Stimulated activated CD8-positive, alpha-beta memory T cell treated with anti-CD3 and anti-CD28 coated beads, Interleukin-2, amount 100 ng/mL, for 48 hours (primary cell): ENCODE results near the gene NCBP1.
A peak's percentile ranks its signal among the peaks of the same experiment; 100 is the strongest.
"Not testable (repeated sequence)": the region's sequence is repeated elsewhere in the genome, so short reads cannot be mapped to it uniquely, and the experiment has no call there.

Experiments
- DNase-seq, 2 donors: peaks; one replicate each; pipeline ENCODE4 v3.0.0-alpha.2; 2020; ENCODE audit warnings: low read depth in 2 of 2

The NCBP1 gene

DNA sequence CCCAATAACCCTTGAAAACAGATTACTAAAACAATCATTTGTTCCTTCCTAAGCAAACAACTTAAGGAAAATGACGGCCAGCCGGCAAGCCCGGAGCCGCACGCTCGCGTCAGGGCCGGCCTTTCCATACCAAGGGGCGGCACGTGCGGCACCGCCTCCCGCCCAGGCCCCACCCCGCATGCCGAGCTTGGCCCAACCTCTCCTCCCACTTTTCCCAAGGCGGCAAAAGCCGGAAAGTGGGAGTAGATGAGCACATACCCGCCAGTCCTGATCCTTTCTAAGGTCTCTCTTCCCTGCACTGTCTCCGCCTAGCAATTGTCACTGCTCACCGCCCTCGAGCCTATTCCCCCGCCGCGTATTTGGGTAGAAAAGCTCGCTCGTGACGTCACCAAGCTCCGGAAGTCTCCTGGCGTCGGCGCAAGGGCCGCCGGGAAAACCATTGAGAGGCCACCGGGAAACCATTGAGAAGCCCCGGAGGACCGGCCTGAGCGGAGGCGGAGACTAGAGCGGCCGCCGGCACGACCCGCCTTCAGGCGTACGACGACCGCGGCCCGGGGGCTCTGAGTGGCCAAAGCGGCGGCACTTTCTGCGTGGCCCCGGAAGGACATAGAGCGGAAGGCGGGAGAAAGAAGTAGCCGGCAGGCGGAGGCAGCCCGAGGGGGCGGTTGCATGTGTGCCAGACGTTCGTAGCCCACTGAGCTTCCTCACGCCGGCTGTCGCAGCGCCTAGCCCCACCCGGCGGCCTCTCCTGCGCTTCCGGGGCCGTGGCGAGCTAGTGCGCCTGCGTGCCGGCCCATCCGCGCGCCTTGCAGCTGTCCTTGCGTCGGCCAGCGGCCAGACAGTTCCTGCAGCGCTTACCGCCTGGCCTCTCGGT is at the start of gene NCBP1, which contains the start of gene TSTD2:
Gene NCBP1 (plus strand): TSS at position 837 of the 874 bp plus-strand sequence. CDS start 61 bp downstream, outside the sequence.
Gene TSTD2 (minus strand): TSS at position 384 of the 874 bp plus-strand sequence. CDS start 5,806 bp downstream, outside the sequence.
- DNase-seq = peak; percentile 87 to 92

DNA sequence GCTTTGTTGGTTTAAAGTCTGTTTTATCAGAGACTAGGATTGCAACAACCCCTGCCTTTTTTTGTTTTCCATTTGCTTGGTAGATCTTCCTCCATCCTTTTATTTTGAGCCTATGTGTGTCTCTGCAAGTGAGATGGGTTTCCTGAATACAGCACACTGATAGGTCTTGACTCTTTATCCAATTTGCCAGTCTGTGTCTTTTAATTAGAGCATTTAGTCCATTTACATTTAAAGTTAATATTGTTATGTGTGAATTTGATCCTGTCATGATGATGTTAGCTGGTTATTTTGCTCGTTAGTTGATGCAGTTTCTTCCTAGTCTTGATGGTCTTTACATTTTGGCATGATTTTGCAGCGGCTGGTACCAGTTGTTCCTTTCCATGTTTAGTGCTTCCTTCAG is 48.8 kb upstream of the NCBP1 start:
- not testable (repeated sequence) for DNase-seq

GRCh38 chr9:97586909-97587308 is 46.7 kb upstream of the NCBP1 start:
- DNase-seq = not testable (repeated sequence)

DNA sequence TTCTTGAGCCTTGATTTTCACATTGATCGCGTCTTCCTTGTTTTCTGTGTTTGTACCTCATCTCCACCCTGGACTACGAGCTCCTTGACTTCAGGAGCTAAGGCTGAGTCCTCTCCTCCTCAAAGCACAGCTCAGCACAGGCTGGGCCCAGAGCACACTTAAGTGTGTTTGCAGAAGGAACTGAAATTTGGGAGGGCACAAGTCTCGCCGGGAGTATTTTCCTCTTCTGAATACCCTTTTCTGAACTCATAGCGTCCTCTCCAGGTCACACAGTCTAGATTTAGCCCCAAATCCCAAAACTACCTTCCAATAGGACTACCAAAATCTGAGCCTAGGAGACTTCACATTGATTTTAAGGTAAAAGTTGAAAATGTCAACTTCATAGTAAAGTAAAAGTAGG is 42.1 kb upstream of the NCBP1 start:
- no peak for DNase-seq

GRCh38 chr9:97592126-97592525 is 41.5 kb upstream of the NCBP1 start:
- DNase-seq = no peak

DNA sequence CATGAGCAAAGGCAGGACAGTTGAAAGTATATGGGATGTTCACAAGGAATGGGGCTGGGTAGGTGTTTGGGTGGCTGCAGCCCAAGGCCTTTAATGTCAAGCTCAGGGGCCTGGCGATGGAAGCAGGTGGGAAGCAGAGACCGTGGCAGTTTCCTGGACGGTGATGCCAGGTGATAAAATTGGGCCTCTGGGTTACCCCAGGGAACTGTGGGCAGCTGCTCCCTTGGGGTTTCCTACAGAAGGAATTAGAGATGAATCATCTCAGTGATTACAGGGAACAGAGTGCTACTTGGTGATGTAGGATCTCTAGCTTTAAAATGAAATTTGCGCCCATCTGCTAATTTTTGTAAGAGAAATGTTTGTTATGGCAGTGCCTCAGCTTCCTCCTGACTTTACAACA is 39.7 kb upstream of the NCBP1 start:
- no peak for DNase-seq

DNA sequence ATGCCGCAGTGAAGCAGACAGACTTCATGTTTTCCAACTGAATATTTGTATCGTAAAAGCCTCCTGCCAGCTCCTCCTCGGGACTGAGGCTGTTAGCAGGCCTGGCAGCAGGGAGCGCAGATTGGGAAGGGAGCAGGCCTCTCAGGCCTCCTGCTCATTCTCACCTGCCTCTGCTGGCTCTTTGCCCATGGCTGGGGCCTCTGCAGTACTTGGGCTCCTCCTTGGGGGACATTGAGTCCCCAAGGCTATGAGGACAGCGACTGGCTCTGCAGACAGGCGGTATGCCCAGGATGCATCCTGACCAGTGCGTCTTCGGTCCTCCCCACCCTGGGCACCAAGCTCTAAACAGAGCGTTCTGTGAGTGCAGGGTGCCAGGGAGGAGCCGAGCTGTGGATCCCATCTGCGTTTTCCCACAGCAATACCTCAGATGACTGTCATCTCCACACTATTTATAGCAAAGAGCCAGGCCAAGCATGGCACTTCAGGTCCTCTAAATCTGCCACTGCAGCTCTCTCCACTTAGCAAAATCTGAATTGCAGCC is 39.2 kb upstream of the NCBP1 start:
- DNase-seq = no peak

GRCh38 chr9:97596906-97597305 is 36.7 kb upstream of the NCBP1 start:
- DNase-seq = no peak

DNA sequence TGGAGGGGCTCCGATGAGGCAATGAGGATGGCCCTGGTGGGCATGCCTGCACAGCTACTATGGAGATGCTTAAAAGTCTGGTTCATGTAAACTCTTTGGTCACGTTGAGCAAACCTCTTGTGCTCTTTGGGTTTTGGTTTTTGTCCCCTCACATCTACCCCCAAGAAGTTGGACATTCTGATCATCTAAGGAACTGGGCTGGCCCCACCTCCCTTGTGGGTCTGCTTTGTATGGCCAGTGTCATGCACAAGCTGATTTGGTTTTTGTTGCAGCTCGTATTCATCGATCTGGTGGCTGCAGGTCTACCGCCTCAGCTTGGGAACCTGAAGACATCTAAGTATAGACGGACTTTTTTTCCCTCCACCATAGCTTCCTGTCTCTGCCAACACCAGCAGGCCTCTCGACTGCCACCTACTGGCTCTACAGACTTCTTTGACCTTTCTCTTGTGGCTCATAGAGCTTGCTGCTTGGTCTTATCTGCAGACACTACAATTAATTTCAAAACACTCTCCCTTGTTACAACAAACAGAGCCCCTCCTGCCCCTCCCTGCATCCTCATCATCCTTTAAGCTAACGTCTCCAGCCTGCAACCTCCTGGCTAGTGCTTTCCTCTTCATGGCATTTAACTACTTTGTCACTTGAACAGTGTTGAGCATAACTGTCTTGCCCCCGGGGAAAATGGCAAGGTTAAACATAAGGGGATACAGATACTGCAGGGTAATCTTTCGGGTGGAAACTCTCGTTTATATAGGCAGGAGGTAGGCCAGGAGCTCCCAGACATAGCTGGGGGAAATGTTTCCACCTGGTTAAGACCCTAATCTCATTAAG is 34.9 kb upstream of the NCBP1 start:
- DNase-seq = peak; percentile 38 to 49

DNA sequence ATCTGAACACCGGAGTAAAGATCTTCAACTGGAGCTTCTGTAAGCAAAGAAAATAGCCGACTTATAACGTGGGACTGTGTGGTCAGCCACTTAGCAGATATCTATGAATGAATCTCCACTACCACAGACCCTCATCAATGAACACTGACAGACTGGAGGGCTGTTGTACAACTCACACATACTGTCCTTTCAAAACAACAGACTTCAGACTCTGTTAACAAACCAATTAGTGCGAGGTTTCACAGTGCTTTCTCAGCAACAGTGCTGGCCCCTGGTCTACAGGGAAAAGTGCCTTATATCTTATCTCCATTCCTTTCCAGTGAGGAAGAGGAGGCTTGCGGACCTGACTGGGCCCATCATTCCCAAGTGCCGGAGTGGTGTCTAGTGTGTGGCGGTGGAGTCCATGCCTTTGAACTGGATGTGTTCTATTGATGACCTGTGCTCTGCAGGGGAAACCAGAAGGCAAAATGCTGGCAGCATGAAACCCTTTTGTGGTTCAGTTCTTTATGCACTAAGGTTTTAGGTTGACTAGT is 34.2 kb upstream of the NCBP1 start:
- DNase-seq = no peak

GRCh38 chr9:97600531-97601227 is 32.9 kb upstream of the NCBP1 start:
- no peak for DNase-seq

GRCh38 chr9:97601228-97601898 is 32.3 kb upstream of the NCBP1 start:
- DNase-seq = no peak

DNA sequence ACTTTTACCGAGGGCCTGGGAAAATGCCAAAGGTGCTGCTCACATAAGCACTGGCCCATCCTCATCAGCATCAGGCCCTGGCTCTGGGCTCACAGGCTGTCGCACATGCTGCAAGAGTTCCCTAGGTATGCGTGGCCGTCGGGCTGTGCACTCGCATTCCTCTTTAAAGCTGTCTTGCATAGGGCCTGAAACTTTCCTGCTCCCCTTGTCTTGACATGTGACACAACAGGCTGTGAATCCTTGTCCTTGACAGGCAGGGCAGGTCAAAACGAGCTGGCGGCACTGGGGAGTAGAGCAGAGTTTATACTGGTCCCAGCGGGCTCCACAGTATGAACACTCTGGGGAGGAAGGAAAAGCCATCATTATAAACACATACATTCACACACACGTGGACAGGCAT is 31.2 kb upstream of the NCBP1 start:
- DNase-seq = no peak

DNA sequence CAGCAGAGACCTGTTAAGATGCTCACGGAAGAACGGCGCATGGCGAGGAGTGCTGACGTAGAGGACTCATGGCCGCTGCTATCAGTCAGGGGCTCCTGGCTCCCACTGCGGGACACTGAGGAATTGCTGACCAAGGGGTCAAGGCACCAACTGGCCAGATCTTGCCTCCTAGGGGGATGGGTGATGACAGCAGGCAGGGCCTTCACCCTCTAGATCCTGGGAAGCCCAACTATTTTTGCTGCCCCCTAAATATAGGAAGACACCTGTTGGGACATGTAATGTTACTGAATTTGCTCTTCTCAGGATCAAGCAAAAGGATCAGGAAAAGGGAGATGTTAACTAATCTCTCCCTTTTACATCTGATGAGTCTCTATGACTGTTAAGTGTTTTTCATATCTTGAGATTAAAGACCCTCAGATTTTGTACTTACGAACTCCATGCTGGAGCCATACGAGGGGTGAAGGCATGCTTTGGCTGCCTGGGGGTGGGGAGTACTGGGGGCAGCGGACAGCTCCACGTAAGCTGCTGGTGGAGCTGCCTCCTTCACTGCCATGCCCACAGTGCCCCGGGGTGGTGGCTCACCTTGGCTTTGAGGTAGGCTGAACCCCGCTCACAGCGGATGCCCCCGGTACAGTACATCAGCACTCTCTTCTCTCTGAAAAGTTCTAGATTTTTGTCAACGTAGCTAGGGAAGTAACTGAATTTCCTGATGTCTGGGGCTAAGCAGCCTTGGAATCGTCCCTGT is 28.5 kb upstream of the NCBP1 start:
- no peak for DNase-seq

GRCh38 chr9:97615439-97616072 is 18.1 kb upstream of the NCBP1 start:
- peak in 1 of 2 donors; percentile 38 for DNase-seq

- no peak for DNase-seq
Observed at GRCh38 chr9:97617939-97618416, 15.6 kb upstream of the NCBP1 start.

- DNase-seq = not testable (repeated sequence)
Observed at GRCh38 chr9:97620063-97620462, 13.6 kb upstream of the NCBP1 start.

DNA sequence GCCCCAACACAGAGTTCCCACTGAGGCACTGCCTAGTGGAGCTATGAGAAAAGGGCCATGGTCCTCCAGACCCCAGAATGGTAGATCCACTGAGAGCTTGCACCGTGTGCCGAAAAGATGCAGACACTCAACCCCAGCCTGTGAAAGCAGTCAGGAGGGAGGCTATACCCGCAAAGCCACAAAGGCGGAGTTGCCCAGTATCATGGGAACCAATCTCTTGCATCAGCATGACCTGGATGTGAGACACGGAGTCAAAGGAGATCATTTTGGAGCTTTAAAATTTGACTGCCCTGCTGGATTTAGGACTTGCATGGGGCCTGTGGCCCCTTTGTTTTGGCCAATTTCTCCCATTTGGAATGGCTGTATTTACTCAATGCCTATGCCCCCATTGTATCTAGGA is 11.1 kb upstream of the NCBP1 start:
- not testable (repeated sequence) for DNase-seq

DNA sequence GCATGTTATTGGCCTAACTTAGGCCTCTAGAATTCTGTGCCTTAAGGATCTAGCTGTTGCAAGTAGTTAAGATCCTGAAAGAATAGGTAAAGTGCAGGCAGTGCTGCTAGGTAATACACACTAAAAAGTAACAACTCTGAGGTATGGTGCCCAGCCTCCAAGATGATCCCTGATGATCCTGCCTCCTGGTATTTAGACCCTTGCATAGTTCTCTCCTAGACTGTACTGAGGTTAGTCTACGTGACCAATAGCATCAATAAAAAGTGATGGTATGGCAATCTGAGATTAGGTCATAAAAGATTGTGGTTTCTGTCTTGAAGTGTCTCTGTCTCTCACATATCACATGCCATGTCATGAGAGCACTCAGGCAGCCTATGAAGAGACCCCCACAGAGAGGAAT is 9.7 kb upstream of the NCBP1 start:
- DNase-seq = no peak
